HG03064 (cell line): ENCODE results near the gene SDE2.
"Not testable (repeated sequence)": the region's sequence is repeated elsewhere in the genome, so short reads cannot be mapped to it uniquely, and the experiment has no call there.

ENCODE experiments used
- ATAC-seq: cut with Tn5 transposase; IDR thresholded peaks from one replicate; pipeline ENCODE4 v1.9.1; 2021; ENCODE audit warnings: low read depth; ENCODE audit not compliant: unreplicated experiment

The SDE2 gene

GRCh38 chr1:226007126-226007892 is 8.2 kb upstream of the SDE2 start:
- not testable (repeated sequence) for ATAC-seq

- ATAC-seq, result no peak
Measured at GRCh38 chr1:226006686-226007085, 7.5 kb upstream of the SDE2 start.

- no peak for ATAC-seq
Measured at GRCh38 chr1:226004396-226004795, 5.3 kb upstream of the SDE2 start.

- ATAC-seq, result no peak
Measured at GRCh38 chr1:226003502-226004170, 4.5 kb upstream of the SDE2 start.

DNA sequence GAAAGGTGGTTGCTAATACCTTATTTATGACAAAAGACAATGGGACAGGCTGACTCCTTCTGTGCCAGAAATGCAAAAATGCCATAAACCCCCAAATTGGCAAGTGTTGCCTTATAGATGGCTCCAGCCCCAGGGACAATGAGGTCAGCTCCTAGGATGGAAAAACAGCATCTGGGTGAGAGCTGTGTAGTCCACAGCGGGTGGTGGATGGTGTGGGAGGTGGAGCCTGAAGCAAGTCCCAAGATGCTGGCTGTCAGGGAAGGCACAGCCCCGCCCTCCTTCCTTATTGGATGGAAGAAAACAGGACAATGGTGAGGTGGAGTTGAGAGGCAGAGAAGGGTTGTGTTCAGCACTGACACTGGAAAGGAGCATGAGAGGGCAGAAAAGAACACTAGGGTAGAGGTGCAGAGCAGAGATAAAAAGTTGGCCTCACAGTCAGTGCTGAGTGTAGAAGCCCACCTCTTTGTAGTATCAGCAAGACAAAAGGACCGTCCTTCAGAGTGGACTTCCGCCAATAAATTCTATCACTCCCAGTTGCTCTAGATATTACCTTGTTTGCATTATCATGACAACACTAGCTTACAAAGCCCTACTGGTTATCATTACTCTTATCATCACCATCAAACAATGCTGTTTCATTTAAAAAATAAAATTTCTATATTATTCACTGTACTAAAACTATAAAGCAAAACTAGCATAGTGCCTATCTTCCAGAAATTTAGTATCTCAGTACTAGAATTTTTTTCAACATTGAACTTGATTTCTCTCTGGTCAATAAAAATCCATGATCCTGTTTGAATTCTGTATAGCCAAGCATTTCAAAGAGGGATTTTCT is 3.7 kb upstream of the SDE2 start:
- no peak for ATAC-seq

DNA sequence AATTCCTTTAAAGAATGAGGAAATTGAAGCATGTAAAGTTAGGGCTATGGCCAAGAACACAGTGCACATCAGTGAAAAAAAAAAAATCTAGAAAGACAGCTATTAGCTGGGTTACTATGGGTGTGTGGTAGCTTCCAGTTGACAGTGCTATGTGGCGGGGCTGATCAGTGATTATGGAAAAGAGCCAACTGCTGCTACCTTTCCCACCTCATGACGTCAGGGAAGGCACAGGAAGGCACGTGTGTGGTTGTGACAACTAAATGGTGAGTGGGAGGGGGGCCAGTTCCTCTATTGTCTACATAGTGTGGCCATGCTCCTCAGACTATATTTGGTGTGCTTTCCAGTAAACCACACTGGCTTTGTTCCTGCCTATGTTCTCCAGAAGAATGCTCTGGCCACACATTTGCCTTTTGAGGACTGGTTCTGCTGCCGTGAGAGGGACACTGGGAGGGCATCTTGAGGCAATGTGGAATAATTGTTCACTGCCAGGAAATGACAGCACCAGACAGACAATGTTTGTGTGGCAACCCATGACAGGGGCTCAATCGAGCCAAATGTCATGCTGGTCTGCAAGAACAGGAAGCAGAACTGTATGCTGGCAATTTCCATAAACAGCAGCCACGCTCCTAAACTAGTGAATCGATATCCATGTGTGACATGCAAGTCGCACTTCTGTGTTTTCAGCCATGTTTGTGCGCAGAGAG is 3.0 kb upstream of the SDE2 start:
- no peak for ATAC-seq

GRCh38 chr1:226001088-226001487 is 1.9 kb upstream of the SDE2 start:
- no peak for ATAC-seq

DNA sequence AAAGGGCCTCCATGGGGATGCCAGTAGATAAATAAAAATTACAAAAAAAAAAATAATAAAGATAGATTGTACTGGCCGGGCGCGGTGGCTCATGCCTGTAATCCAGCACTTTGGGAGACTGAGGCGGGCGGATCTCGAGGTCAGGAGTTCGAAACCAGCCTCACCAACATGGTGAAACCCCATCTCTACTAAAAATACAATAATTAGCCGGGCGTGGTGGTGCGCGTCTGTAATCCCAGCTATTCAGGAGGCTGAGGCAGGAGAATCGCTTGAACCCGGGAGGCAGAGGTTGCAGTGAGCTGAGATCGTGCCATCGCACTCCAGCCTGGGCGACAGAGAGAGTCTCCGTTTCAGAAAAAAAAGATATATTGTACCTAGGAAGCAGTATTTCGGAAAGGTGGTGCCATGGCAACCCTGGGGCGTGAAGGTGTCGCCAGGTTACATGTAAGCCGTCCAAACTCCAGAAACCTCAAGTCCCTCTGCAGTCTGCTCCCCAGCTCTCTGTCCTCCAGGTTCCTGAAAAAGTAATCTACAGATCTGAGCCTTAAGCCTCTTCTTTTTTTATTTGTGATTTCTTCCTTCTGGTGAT is 1.4 kb upstream of the SDE2 start:
- not testable (repeated sequence) for ATAC-seq

- ATAC-seq, result peak; percentile 34
Measured at GRCh38 chr1:225999912-226000337, 782 bp upstream of the SDE2 start.

DNA sequence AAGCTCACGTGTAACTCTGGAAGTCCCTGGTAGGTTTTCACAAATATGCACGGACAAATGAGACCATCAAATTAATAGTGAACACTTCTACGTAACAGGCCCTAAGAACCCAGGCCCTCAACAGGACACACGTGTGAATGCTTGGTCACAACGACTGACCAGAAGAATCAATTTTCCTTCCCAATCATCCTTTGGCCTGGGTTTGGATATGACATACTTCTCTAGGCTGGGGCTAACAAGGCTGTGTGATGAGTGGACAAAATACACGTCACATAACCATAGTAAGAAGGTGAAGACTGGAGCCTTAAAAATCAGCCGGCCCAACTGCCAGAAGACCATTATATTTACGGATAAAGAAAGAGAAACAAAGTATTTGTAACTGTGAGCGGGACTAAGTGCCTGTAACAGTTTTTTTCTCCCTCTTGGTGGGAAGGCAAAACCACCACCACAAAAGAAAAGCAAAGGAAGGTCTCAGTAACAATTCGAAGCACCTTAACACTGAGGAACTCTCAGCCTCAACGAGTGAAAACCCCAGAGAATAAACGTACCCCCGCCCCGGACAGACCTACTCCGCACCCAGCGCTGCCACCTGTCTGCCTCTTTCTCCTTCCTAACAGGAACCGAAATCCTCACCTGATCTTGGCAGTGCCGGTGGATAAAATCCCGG is 450 bp downstream of the SDE2 start:
- peak; percentile 5 for ATAC-seq

DNA sequence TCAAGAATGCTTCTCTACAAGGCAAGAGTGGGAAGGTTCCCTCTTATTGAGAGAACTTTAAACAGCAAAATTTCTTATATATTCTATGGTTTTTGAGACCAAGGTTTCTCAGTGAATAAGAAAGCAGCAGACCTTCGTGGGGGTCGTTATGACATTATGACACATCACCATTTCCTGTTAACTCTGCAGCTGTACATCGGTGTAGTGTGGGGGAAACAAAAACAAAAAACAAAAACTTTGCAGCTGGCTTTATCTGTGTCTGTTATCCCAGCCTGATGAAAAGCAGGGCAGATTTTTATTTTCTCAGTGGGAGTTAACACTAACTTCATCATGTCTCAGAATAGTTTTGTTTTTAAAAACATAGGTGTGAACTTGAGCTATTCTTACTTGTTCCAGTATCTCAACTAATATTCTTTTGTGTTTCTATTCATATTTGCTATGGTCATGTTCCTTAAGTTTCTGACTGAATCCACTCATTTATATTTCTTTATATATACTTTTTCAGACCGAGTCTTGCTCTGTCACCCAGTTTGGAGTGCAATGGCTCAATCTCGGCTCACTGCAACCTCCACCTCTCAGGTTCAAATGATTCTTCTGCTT is 2.1 kb downstream of the SDE2 start:
- no peak for ATAC-seq

GRCh38 chr1:225995919-225996864 is 3.0 kb downstream of the SDE2 start:
- ATAC-seq, result no peak

DNA sequence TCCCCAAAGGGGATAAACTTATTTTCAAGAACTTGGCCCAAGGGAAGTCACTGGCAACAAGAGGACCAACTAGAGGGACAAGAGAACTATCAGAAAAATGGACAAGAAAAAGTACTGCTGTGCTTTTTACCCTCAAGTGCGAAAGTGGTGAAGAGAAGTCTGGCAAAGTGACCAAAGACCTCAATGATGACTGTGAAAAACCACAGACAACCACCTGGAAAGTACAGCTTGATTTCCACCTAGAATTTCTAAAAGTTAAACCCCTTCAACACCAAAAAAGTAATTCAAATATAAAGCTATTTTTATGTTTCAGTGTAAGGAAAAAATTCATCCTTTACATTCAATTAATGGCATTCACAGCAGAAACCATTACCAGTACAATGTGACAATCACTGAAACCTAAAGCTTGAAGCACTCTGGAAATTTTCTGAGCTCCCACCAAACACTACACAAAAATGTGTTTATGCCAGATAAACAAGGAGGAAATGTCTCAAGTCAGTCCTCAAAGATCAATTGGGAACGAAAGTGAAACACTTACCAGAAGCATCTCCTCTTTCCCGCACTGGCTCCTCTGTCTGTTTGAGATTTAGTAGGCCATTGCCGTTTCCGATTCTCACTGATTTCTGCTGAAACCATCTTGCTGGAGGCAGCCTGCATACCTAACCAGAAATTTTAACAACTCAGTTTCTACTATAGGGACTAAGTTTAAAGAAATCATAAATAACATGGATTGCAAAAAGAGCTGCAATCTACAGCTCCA is 8.3 kb downstream of the SDE2 start:
- ATAC-seq, result no peak

- ATAC-seq, result no peak
Measured at GRCh38 chr1:225987491-225988316, 11.4 kb downstream of the SDE2 start.

DNA sequence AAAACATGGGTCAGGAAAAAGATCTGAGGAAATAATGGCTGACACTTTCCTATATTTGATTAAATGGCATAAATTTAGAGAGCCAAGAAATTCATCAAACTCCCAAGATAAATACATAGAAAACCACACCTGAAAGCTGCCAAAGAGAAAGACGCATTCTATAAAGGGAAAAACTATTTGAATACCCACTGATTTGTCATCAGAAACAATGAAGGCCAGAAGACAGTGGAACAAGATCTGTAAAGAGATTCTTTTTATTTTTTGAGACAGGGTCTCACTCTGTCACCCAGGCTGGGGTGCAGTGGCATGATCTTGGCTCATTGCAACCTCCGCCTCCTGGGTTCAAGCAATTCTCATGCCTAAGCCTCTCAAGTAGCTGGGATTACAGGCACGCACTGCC is 17.4 kb downstream of the SDE2 start:
- no peak for ATAC-seq

DNA sequence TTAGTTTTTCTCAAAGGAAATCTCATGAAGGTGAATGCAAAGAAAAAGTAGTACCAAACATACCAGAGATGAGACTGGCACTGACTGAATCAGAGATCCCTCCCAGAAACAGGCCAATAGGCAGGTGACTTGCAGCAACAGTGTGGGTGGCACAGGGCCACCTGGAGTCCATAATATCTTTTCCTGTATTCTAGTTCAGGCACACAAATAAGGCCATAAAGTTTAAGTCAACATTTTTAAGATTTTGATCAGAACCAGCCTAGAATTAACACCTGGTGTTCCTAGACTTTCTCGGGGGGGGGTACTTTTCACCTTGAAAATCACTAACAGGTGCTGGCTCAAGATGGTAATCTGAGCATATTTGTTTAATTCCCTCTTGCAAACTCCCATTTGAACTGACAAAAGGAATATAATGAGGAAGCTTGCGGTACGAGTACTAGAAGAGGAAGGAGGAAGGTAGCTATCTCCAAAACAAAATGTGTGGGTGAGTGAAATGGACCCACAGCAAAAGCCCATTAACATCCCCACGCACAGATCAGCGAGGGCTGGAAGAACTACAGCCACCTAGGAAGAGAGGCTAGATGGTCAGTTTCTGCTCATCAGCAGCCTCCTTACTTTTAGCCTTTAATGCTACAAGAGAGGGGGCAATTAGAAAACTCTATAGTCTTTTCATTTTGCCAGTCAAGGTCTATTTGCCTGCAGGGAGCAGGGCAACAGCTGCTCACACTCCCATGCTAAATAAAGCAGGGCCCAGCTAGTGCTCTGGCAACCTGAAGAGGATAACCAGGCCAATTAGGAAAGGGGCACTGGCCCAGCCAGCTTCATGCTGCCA is 18.9 kb downstream of the SDE2 start:
- ATAC-seq, result no peak
